Heart left ventricle (tissue), 16 donors: ENCODE results near the gene SMOC1. TPM values are rescaled to one million over a fixed set of nuclear protein-coding genes. Genes with fewer than 3 reads are reported as not detected.

ENCODE experiments used
- ATAC-seq, 4 donors: fragments of 200-7000 bp; cut with Tn5 transposase; one replicate each; pipeline ENCODE4 v1.9.1; 2020 to 2022; ENCODE audit warnings: moderate library complexity in 4 of 4, mild to moderate bottlenecking in 3 of 4, moderate number of reproducible peaks in 1 of 4
- DNase-seq, 5 donors: peaks; one replicate each; pipeline ENCODE4 v3.0.0-alpha.2; 2020
- H3K27ac ChIP-seq, 12 donors: fragments of 200-600 bp; sonication (generic) in 4 of 12; one replicate each; pipeline versions ENCODE4 v1.5.0 to v1.8.0; 2016 to 2022; ENCODE audit warnings: mild to moderate bottlenecking in 2 of 12
- H3K27me3 ChIP-seq, 9 donors: fragments of 200-600 bp; sonication (generic) in 2 of 9; one replicate each; pipeline versions ENCODE4 v1.5.1 to v1.8.0; 2016 to 2022; ENCODE audit warnings: mild to moderate bottlenecking in 3 of 9
- H3K36me3 ChIP-seq, 9 donors: fragments of 200-600 bp; sonication (generic) in 2 of 9; one replicate each; pipeline versions ENCODE4 v1.5.0 to v1.8.0; 2018 to 2022; ENCODE audit warnings: mild to moderate bottlenecking in 2 of 9
- H3K4me1 ChIP-seq, 12 donors: fragments of 200-600 bp; sonication (generic) in 4 of 12; one replicate each; pipeline versions ENCODE4 v1.5.0 to v1.8.0; 2016 to 2022; ENCODE audit warnings: mild to moderate bottlenecking in 3 of 12
- H3K4me3 ChIP-seq, 12 donors: fragments of 200-600 bp; sonication (generic) in 4 of 12; one replicate each; pipeline versions ENCODE4 v1.5.0 to v1.8.0; 2017 to 2022; ENCODE audit warnings: mild to moderate bottlenecking in 9 of 12, moderate library complexity in 4 of 12
- H3K9me3 ChIP-seq, 12 donors: fragments of 200-600 bp; sonication (generic) in 4 of 12; one replicate each; pipeline versions ENCODE4 v1.5.0 to v1.8.0; 2016 to 2022; ENCODE audit warnings: mild to moderate bottlenecking in 1 of 12
- POLR2A ChIP-seq, 2 donors: fragments of 450-650 bp; IDR thresholded peaks; one replicate each; pipeline ENCODE4 v1.6.1; 2017; ENCODE audit warnings: antibody characterized with exemption in 2 of 2, mild to moderate bottlenecking in 2 of 2, moderate library complexity in 2 of 2
- WGBS, 4 donors: extraction: QIAGEN DNeasy Blood & Tissue Kit in 2 of 4; methylation state at CpG; one replicate each; pipeline versions ENCODE4 v1.1.5 to v1.1.7; 2013 to 2018; 5-methylcytosine and 5-hydroxymethylcytosine counted together
- intact Hi-C, 10 donors: fragments of 100-400 bp; cut with DNase I; formaldehyde crosslinking; loops; one replicate each; pipeline versions ENCODE4 v1.11.1 to v1.14.2; 2022
- polyA plus RNA-seq, 2 donors: library from polyadenylated mRNA; stranded (reverse); fragments of 200-250 nt; gene quantifications; one replicate each; pipeline ENCODE4 v1.2.3, GENCODE V29; 2013
- total RNA-seq, 9 donors: library from RNA; depleted of rRNA in 2 of 9; stranded (reverse); fragments of >200 nt in 2 of 9; fragmentation: NEBNext Ultra II Directional in 3 of 9; extraction: Animal tissue kit (Norgen Biotek cat#: 25700) in 3 of 9; gene quantifications; one replicate each; pipeline versions ENCODE4 v1.1.0 to v1.2.4, GENCODE V29; 2016 to 2023
- TF ChIP-seq, protein P1 (sequence below), 12 donors: fragments of 200-600 bp; sonication (generic) in 4 of 12; IDR thresholded peaks; one replicate each; pipeline versions ENCODE4 v1.5.0 to v1.8.0; 2018 to 2022; ENCODE audit warnings: antibody characterized with exemption in 12 of 12, mild to moderate bottlenecking in 5 of 12
- donor health status: ischemic (EF 13 %, LVEDD 7.1; RV severe dilation, severe dysfunction).
- donor health status: healthy with polysubstance abuse.
- donor health status: DM: no; HTN: yes; CAD: no.
- donor health status: DM: no; HTN: no; CAD: no.
- donor health status: ischemic (EF 25% LVEDD 6.9; RV normal size, moderate dysfunction).
- donor health status: ischemic (EF 25% LVEDD 5.7; RV mildly dilated, moderate dysfunction).
- donor health status: healthy.
- donor health status: DM: yes; HTN: yes; CAD: no.
- donor health status: ischemic (EF 35%, LVEDD 5.7; RV mildly dilated, moderate dysfunction).
- donor health status: nonischemic (EF 11% LVEDD 7.7; RV severe dilation, severe dysfunction).
- donor health status: DM: yes; HTN: yes; CAD: no.
- donor health status: PGD.
- donor health status: ischemic (EF 29% LVEDD 5.4; RV normal size, mild dysfunction).
- donor health status: nonischemic (EF 23%, LVEDD 6.1; RV moderate dilation, normal function).

Gene SMOC1
- total and polyA plus RNA-seq, 11 donors: 0.57 to 2.8 (median 0.85) TPM; not detected in 2

DNA sequence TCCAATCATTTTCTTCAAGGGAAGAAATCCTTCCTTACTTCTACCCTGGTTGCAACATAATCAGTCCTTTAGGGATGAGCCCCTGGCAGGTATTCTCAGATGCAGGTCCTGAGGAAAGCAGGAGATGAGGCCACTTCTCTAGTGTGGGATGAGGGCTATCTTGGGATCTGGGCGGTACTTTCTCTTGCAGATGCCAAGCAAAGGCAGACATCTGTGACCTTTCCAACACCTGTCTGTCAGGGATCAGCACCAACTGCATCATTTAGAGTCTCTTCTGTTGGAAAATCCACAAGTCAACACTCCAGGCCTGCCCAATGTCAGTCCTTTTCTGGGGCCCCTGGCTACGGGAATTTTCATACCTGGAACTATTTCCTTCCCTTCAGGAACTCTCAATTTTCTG, 180.3 kb downstream of the SMOC1 start:
- no peaks in the 10 kb centered on the region for H3K9me3 ChIP-seq
- H3K36me3 ChIP-seq: no peaks in the 10 kb centered on the region
- no peak for ATAC-seq
- intact Hi-C loops: no loop called here
- no peak overlapping the region for H3K27ac ChIP-seq
- whole genome bisulfite sequencing, 4 donors: 62 to 81% (median 73%) methylated on average over 2 of the region's 2 CpGs
- no peak overlapping the region for H3K4me3 ChIP-seq
- H3K4me1 ChIP-seq: no peaks in the 10 kb centered on the region
- DNase-seq: no peak
- TF ChIP-seq, protein P1, sequence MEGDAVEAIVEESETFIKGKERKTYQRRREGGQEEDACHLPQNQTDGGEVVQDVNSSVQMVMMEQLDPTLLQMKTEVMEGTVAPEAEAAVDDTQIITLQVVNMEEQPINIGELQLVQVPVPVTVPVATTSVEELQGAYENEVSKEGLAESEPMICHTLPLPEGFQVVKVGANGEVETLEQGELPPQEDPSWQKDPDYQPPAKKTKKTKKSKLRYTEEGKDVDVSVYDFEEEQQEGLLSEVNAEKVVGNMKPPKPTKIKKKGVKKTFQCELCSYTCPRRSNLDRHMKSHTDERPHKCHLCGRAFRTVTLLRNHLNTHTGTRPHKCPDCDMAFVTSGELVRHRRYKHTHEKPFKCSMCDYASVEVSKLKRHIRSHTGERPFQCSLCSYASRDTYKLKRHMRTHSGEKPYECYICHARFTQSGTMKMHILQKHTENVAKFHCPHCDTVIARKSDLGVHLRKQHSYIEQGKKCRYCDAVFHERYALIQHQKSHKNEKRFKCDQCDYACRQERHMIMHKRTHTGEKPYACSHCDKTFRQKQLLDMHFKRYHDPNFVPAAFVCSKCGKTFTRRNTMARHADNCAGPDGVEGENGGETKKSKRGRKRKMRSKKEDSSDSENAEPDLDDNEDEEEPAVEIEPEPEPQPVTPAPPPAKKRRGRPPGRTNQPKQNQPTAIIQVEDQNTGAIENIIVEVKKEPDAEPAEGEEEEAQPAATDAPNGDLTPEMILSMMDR (IDR thresholded peaks at IDR 0.05): no peak
- no peak for TF ChIP-seq POLR2A (IDR thresholded peaks at IDR 0.05)
- peaks cover 0 to 38% (median 5%) of the 10 kb centered on the region in 9 donors for H3K27me3 ChIP-seq

DNA sequence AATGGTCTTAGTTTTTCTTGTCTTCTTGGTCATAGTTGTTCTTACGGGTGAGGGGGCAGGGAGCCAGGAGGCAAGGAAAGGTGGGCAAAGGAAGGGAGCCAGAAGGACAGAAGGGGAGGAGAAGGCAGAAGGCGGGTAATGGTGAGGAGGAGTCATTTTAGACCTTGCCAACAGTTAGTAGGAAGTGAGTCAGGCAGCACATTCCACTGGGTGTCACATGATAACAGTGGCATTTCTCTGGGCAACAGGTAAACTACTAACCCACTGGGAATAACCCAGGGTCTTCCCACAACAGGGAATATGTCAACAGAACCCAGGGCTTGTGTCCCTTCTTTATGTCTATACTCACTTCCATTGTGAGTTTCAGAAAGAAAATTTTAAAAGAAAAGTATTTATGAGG, 181.9 kb downstream of the SMOC1 start:
- Histone ChIP-seq H3K27ac (no peak overlapping the region), H3K36me3 (no peaks in the 10 kb centered on the region), H3K4me1 (no peaks in the 10 kb centered on the region), H3K4me3 (no peak overlapping the region), H3K9me3 (no peaks in the 10 kb centered on the region), H3K27me3 (peaks cover 0 to 31% (median 5%) of the 10 kb centered on the region in 9 donors)
- DNase-seq (no peak), ATAC-seq (no peak)
- TF ChIP-seq, protein P1 (IDR thresholded peaks at IDR 0.05): no peak
- TF ChIP-seq POLR2A (IDR thresholded peaks at IDR 0.05): no peak
- intact Hi-C loops: no loop called here
- WGBS, 4 donors: 70 to 87% (median 78%) methylated on average over 2 of the region's 2 CpGs

DNA sequence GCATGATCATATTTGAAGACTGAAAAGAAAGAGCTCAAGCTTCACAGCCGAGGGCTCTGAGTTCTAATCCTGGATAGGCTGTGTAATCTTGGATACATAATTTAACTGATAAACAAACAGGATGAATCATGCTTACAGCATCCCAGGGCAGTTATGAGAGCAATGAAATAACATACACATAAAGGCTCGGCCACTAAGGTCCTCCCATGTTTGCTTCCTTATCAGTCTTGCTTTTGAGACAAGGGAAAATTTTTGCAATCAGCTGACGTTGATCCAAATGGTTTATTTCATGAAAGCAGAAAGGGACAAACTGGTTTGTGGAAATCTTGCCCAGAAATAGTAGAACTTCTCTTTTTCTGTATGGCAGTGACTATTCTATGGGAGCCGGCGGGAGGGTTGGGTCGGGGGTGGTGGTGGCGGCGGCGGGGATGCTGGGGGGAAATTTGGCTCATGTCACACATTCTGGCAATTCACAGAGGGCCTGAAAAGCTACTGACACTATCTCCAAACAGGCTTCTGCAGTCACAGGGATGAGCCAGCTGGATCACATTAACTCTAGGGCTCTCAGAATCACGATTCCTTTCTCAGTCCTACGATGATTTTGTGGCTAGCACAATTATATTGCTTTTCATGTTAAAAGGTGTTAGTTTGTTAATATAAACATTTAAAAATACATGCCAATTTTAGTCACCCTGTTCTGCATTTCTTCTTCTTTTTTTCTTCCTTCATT, 185.1 kb downstream of the SMOC1 start:
- 48 to 67% (median 56%) methylated on average over 11 of the region's 11 CpGs for WGBS, 4 donors
- no peak overlapping the region for H3K27ac ChIP-seq
- H3K4me1 ChIP-seq: no peaks in the 10 kb centered on the region
- H3K36me3 ChIP-seq: no peaks in the 10 kb centered on the region
- no peak for ATAC-seq
- intact Hi-C loops: no loop called here
- no peak for DNase-seq
- TF ChIP-seq, protein P1 (IDR thresholded peaks at IDR 0.05): no peak
- peaks cover 0 to 51% (median 5%) of the 10 kb centered on the region in 9 donors for H3K27me3 ChIP-seq
- H3K9me3 ChIP-seq: no peaks in the 10 kb centered on the region
- no peak overlapping the region for H3K4me3 ChIP-seq

DNA sequence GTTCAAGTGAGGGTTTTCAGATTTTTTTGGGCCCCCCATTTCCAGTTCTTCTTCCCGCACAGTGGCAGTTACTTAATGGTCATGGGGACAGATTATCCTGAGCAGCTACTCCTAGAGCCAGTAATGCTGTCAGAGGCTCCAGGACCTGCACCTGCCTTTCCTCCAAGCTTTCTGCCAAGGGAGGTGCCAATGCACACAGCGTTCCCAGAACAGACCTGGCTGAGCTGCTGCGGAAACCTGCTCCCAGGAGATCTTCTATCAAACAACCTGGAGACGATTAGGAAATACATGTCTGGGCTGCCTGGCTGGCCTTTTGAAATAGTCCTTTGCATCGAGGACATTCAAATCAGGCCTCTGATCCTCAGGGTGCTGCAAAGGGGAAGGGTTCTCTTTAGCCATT, 188.6 kb downstream of the SMOC1 start:
- no peak for DNase-seq

More for the DNA sequence above, 188.6 kb downstream of the SMOC1 start:
- intact Hi-C loops: no loop called here
- Histone ChIP-seq H3K4me1 (no peaks in the 10 kb centered on the region), H3K9me3 (no peaks in the 10 kb centered on the region), H3K4me3 (no peak overlapping the region), H3K27ac (no peak overlapping the region), H3K27me3 (peaks cover 0 to 37% (median 0%) of the 10 kb centered on the region in 9 donors), H3K36me3 (no peaks in the 10 kb centered on the region)
- 78 to 82% (median 79%) methylated on average over 5 of the region's 5 CpGs for WGBS, 4 donors
- no peak for ATAC-seq
- no peak for TF ChIP-seq POLR2A (IDR thresholded peaks at IDR 0.05)
- TF ChIP-seq, protein P1 (IDR thresholded peaks at IDR 0.05): no peak
